ENCODE measurements around the gene CCDC102B.

CCDC102B gene

GRCh38 chr18:69085951-69086350 is 288.1 kb downstream of the CCDC102B start:
- no peak for DNase-seq (ENCODE audit: low spot score)

GRCh38 chr18:69088973-69089372 is 291.1 kb downstream of the CCDC102B start:
- no peak for DNase-seq (ENCODE audit: low spot score)

- DNase-seq (ENCODE audit: low spot score) = no peak
Observed at GRCh38 chr18:69097349-69097748, 299.5 kb downstream of the CCDC102B start.

GRCh38 chr18:69102959-69103358 is 305.1 kb downstream of the CCDC102B start:
- DNase-seq (ENCODE audit: low spot score) = no peak

All from germinal center (tissue), 1 donor.